Tibial nerve (tissue), 4 donors: ENCODE results near the gene GALNT10. TPM values are rescaled to one million over a fixed set of nuclear protein-coding genes. Genes with fewer than 3 reads are reported as not detected.
A peak's percentile ranks its signal among the peaks of the same experiment; 100 is the strongest.

Experiments used
- DNase-seq, 2 donors: peaks; one replicate each; pipeline ENCODE4 v3.0.0-alpha.2; 2019; ENCODE audit warnings: low spot score in 2 of 2
- H3K27ac ChIP-seq, 4 donors: fragments of 200-600 bp; sonication (generic) in 3 of 4; one replicate each; pipeline ENCODE4 v1.5.1; 2017 to 2019; ENCODE audit warnings: mild to moderate bottlenecking in 1 of 4
- H3K27me3 ChIP-seq, 2 donors: fragments of 200-600 bp; sonication (generic) in 1 of 2; one replicate each; pipeline versions ENCODE4 v1.5.1 to v1.6.0; 2017 to 2019
- H3K36me3 ChIP-seq, 3 donors: fragments of 200-600 bp; sonication (generic); one replicate each; pipeline ENCODE4 v1.5.1; 2018 to 2019
- H3K4me1 ChIP-seq, 4 donors: fragments of 200-600 bp; sonication (generic) in 3 of 4; one replicate each; pipeline ENCODE4 v1.5.1; 2017 to 2019
- H3K4me3 ChIP-seq, 4 donors: fragments of 200-600 bp; sonication (generic) in 3 of 4; one replicate each; pipeline ENCODE4 v1.5.1; 2017 to 2019; ENCODE audit warnings: mild to moderate bottlenecking in 1 of 4, moderate library complexity in 1 of 4
- H3K9me3 ChIP-seq, 4 donors: fragments of 200-600 bp; sonication (generic) in 3 of 4; one replicate each; pipeline ENCODE4 v1.5.1; 2017 to 2019
- EP300 ChIP-seq, 2 donors: sonication (generic); formaldehyde crosslinking; IDR thresholded peaks; one replicate each; pipeline ENCODE4 v1.6.1; 2017; ENCODE audit warnings: antibody characterized with exemption in 2 of 2, mild to moderate bottlenecking in 1 of 2
- POLR2A ChIP-seq, 2 donors: fragments of 450-650 bp; IDR thresholded peaks; one replicate each; pipeline ENCODE4 v1.6.1; 2017; ENCODE audit warnings: antibody characterized with exemption in 2 of 2, mild to moderate bottlenecking in 2 of 2, moderate library complexity in 2 of 2
- WGBS, 2 donors: methylation state at CpG; one replicate each; pipeline ENCODE4 v1.1.5; 2018; 5-methylcytosine and 5-hydroxymethylcytosine counted together
- total RNA-seq, 4 donors: library from RNA; depleted of rRNA; stranded (reverse); fragments of >200 nt; gene quantifications; one replicate each; pipeline ENCODE4 v1.1.0, GENCODE V29; 2016
- TF ChIP-seq, protein P1 (sequence below), 5 experiments: fragments of 200-600 bp in 3 of 5; fragments of 450-650 bp in 2 of 5; sonication (generic) in 3 of 5; IDR thresholded peaks; one replicate each; pipeline ENCODE4 v1.5.1; 2016 to 2019; ENCODE audit warnings: antibody characterized with exemption in 5 of 5, mild to moderate bottlenecking in 3 of 5, moderate library complexity in 2 of 5

GALNT10 gene
- total RNA-seq, 4 donors from 2014 or later = 24.1 to 41.2 (median 26.7) TPM

DNA sequence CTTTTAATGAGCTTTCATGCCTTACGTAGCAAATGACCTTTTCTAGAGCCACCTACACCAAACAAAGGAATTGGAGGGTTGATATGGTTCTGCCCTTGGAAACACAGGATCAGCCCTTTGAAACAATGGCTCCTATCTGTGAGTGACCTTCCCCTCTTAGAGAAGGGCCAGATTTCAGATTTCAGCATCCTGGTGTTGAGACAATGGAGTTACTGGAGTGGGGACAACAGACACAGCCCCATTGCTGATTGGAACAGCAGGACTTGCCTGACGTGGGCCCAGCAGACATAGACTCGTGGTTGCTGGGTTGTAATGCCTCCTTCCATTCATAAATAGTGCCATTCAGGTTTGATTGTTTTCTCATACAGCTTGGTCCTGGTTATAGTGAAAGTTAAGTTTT lies 96.0 kb downstream of the GALNT10 start:
- 32 to 42% methylated on average over 3 of the region's 3 CpGs for WGBS, 2 donors
- H3K27ac ChIP-seq = peak overlapping the region; percentile 10 to 82 (median 30)
- no peaks in the 10 kb centered on the region for H3K27me3 ChIP-seq
- no peaks in the 10 kb centered on the region for H3K36me3 ChIP-seq
- H3K4me3 ChIP-seq = no peak overlapping the region
- DNase-seq = no peak
- H3K4me1 ChIP-seq = peaks cover 0 to 46% (median 15%) of the 10 kb centered on the region in 4 donors
- H3K9me3 ChIP-seq = no peaks in the 10 kb centered on the region
- TF ChIP-seq, protein P1, sequence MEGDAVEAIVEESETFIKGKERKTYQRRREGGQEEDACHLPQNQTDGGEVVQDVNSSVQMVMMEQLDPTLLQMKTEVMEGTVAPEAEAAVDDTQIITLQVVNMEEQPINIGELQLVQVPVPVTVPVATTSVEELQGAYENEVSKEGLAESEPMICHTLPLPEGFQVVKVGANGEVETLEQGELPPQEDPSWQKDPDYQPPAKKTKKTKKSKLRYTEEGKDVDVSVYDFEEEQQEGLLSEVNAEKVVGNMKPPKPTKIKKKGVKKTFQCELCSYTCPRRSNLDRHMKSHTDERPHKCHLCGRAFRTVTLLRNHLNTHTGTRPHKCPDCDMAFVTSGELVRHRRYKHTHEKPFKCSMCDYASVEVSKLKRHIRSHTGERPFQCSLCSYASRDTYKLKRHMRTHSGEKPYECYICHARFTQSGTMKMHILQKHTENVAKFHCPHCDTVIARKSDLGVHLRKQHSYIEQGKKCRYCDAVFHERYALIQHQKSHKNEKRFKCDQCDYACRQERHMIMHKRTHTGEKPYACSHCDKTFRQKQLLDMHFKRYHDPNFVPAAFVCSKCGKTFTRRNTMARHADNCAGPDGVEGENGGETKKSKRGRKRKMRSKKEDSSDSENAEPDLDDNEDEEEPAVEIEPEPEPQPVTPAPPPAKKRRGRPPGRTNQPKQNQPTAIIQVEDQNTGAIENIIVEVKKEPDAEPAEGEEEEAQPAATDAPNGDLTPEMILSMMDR (IDR thresholded peaks at IDR 0.05) = no peak
- no peak for TF ChIP-seq EP300 (IDR thresholded peaks at IDR 0.05)
- TF ChIP-seq POLR2A (IDR thresholded peaks at IDR 0.05) = no peak

GRCh38 chr5:154287136-154287535 lies 96.6 kb downstream of the GALNT10 start:
- no peak for DNase-seq
- no peak overlapping the region for H3K4me3 ChIP-seq

GRCh38 chr5:154288145-154288544 lies 97.6 kb downstream of the GALNT10 start:
- TF ChIP-seq EP300 (IDR thresholded peaks at IDR 0.05) (no peak), POLR2A (IDR thresholded peaks at IDR 0.05) (no peak)
- TF ChIP-seq, protein P1 (IDR thresholded peaks at IDR 0.05) = no peak
- WGBS, 2 donors = 10 to 25% methylated on average over 2 of the region's 2 CpGs
- DNase-seq = peak; percentile 17 to 45

More at GRCh38 chr5:154287136-154287535, 96.6 kb downstream of the GALNT10 start:
- Histone ChIP-seq H3K27ac (peak overlapping the region; percentile 10 to 82 (median 30)), H3K9me3 (no peaks in the 10 kb centered on the region), H3K27me3 (no peaks in the 10 kb centered on the region), H3K36me3 (no peaks in the 10 kb centered on the region), H3K4me1 (peaks cover 0 to 46% (median 15%) of the 10 kb centered on the region in 4 donors)
- 57 to 68% methylated on average over 5 of the region's 5 CpGs for WGBS, 2 donors
- no peak for TF ChIP-seq EP300 (IDR thresholded peaks at IDR 0.05)

GRCh38 chr5:154291917-154292316 lies 101.4 kb downstream of the GALNT10 start:
- Histone ChIP-seq H3K27ac (no peak overlapping the region), H3K4me3 (no peak overlapping the region), H3K4me1 (peaks cover 0 to 25% (median 11%) of the 10 kb centered on the region in 4 donors), H3K36me3 (peaks cover 0 to 22% (median 0%) of the 10 kb centered on the region in 3 donors), H3K27me3 (no peaks in the 10 kb centered on the region), H3K9me3 (no peaks in the 10 kb centered on the region)
- DNase-seq = no peak
- 91 to 94% methylated on average over 5 of the region's 5 CpGs for WGBS, 2 donors
- TF ChIP-seq EP300 (IDR thresholded peaks at IDR 0.05) (no peak), POLR2A (IDR thresholded peaks at IDR 0.05) (no peak)
- TF ChIP-seq, protein P1 (IDR thresholded peaks at IDR 0.05) = no peak

More at GRCh38 chr5:154288145-154288544, 97.6 kb downstream of the GALNT10 start:
- H3K27ac ChIP-seq = peak overlapping the region in 2 of 4 donors; percentile 48 to 82
- H3K27me3 ChIP-seq = no peaks in the 10 kb centered on the region
- no peaks in the 10 kb centered on the region for H3K9me3 ChIP-seq
- no peak overlapping the region for H3K4me3 ChIP-seq
- no peaks in the 10 kb centered on the region for H3K36me3 ChIP-seq
- peaks cover 0 to 46% (median 15%) of the 10 kb centered on the region in 4 donors for H3K4me1 ChIP-seq

DNA sequence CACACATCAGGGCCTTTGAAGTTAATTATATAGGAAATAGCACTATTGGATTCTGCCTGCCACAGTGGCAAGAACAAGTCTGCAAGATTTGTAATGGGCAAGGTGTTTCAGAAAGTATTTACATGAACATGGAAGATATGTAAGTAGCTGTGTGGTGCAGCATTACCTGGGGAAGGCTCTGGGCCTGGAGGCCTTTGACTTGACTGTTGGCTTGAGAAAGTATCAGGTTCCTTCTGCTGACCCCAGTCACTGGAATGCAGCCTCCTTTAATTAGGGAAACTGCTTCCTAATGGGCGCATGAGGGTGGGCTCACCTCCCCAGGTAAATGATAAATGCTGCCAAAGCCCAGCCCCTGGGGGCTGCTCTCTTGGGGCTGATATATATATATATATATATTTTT lies 102.7 kb downstream of the GALNT10 start:
- WGBS, 2 donors = 100% methylated on average over 1 of the region's 1 CpG
- Histone ChIP-seq H3K4me3 (no peak overlapping the region), H3K27ac (no peak overlapping the region), H3K9me3 (no peaks in the 10 kb centered on the region), H3K36me3 (peaks cover 0 to 33% (median 0%) of the 10 kb centered on the region in 3 donors), H3K27me3 (no peaks in the 10 kb centered on the region), H3K4me1 (peaks cover 0 to 12% (median 2%) of the 10 kb centered on the region in 4 donors)
- TF ChIP-seq EP300 (IDR thresholded peaks at IDR 0.05) (no peak), POLR2A (IDR thresholded peaks at IDR 0.05) (no peak)
- TF ChIP-seq, protein P1 (IDR thresholded peaks at IDR 0.05) = no peak
- DNase-seq = no peak
